ENCODE measurements around the gene MAML3.

The MAML3 gene

GRCh38 chr4:139984471-139984870, 169.5 kb downstream of the MAML3 start:
- DNase-seq (ENCODE audit: extremely low read depth, low read depth), result no peak
- TF ChIP-seq, protein P1, sequence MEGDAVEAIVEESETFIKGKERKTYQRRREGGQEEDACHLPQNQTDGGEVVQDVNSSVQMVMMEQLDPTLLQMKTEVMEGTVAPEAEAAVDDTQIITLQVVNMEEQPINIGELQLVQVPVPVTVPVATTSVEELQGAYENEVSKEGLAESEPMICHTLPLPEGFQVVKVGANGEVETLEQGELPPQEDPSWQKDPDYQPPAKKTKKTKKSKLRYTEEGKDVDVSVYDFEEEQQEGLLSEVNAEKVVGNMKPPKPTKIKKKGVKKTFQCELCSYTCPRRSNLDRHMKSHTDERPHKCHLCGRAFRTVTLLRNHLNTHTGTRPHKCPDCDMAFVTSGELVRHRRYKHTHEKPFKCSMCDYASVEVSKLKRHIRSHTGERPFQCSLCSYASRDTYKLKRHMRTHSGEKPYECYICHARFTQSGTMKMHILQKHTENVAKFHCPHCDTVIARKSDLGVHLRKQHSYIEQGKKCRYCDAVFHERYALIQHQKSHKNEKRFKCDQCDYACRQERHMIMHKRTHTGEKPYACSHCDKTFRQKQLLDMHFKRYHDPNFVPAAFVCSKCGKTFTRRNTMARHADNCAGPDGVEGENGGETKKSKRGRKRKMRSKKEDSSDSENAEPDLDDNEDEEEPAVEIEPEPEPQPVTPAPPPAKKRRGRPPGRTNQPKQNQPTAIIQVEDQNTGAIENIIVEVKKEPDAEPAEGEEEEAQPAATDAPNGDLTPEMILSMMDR (IDR thresholded peaks at IDR 0.05; ENCODE audit: low read depth, low read length, missing control alignments), result no peak
- H3K4me3 ChIP-seq (replicated peaks; ENCODE audit: low read depth, low read length), result no peak overlapping the region

GRCh38 chr4:139978692-139979091, 175.3 kb downstream of the MAML3 start:
- no peak overlapping the region for H3K4me3 ChIP-seq (replicated peaks; ENCODE audit: low read depth, low read length)
- TF ChIP-seq, protein P1 (IDR thresholded peaks at IDR 0.05; ENCODE audit: low read depth, low read length, missing control alignments), result no peak
- DNase-seq (ENCODE audit: extremely low read depth, low read depth), result no peak

- TF ChIP-seq, protein P1 (IDR thresholded peaks at IDR 0.05; ENCODE audit: low read depth, low read length, missing control alignments), result no peak
- no peak for DNase-seq (ENCODE audit: extremely low read depth, low read depth)
Measured at GRCh38 chr4:139977838-139978609, 176.0 kb downstream of the MAML3 start.

DNA sequence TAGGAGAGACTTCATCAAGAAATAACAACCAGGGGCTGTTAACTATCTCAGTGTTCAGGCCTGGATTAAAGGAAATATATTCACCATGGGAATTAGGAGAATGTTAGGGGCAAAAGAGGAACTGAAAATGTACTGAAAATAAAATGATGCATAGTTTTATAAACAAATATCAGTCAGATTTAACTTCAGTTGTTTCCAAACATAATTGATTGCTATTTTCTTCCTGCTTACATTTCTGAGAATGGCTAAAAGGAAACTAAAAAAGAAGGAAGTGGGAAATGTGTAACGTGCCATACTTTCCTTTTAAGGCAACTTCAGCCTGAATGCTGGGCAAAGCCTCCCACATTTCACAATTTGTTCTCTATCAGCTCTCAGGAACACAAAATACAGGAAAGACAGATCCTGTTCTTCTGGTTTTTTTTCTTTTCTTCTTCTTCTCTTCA, 178.1 kb downstream of the MAML3 start:
- no peak overlapping the region for H3K4me3 ChIP-seq (replicated peaks; ENCODE audit: low read depth, low read length)
- TF ChIP-seq, protein P1 (IDR thresholded peaks at IDR 0.05; ENCODE audit: low read depth, low read length, missing control alignments), result no peak
- no peak for DNase-seq (ENCODE audit: extremely low read depth, low read depth)

More at GRCh38 chr4:139977838-139978609, 176.0 kb downstream of the MAML3 start:
- no peak overlapping the region for H3K4me3 ChIP-seq (replicated peaks; ENCODE audit: low read depth, low read length)

GRCh38 chr4:139973616-139974015, 180.4 kb downstream of the MAML3 start:
- H3K4me3 ChIP-seq (replicated peaks; ENCODE audit: low read depth, low read length), result no peak overlapping the region
- DNase-seq (ENCODE audit: extremely low read depth, low read depth), result no peak
- TF ChIP-seq, protein P1 (IDR thresholded peaks at IDR 0.05; ENCODE audit: low read depth, low read length, missing control alignments), result no peak

- TF ChIP-seq, protein P1 (IDR thresholded peaks at IDR 0.05; ENCODE audit: low read depth, low read length, missing control alignments), result no peak
- H3K4me3 ChIP-seq (replicated peaks; ENCODE audit: low read depth, low read length), result no peak overlapping the region
- DNase-seq (ENCODE audit: extremely low read depth, low read depth), result no peak
Measured at GRCh38 chr4:139973015-139973414, 181.0 kb downstream of the MAML3 start.

Measured in HFF-Myc (cell line).